Measurements from ENCODE around the gene OR5K1.

OR5K1 gene

GRCh38 chr3:98518816-98519215, 55.8 kb downstream of the OR5K1 start:
- no peak for DNase-seq

GRCh38 chr3:98519351-98519750, 56.4 kb downstream of the OR5K1 start:
- no peak for DNase-seq

GRCh38 chr3:98521897-98522543, 59.0 kb downstream of the OR5K1 start:
- DNase-seq: peak; percentile 48
